Type B pancreatic cell (in vitro differentiated cells): ENCODE measurements around the gene DDX11. TPM values are rescaled to one million over a fixed set of nuclear protein-coding genes. Genes with fewer than 3 reads are reported as not detected.

Experiments used
- DNase-seq: peaks from one replicate; pipeline ENCODE4 v3.0.0; 2021; ENCODE audit warnings: mixed read lengths; ENCODE audit not compliant: unreplicated experiment; ENCODE audit errors: extremely low spot score
- H3K27ac Mint-ChIP-seq: 2 replicates; pipeline ENCODE4 v1.8.0; 2021; ENCODE audit warnings: mild to moderate bottlenecking, mixed read lengths
- H3K27me3 Mint-ChIP-seq: 2 replicates; pipeline ENCODE4 v1.8.0; 2021; ENCODE audit warnings: mixed read lengths
- H3K36me3 Mint-ChIP-seq: 2 replicates; pipeline ENCODE4 v1.8.0; 2021; ENCODE audit warnings: mixed read lengths
- H3K4me1 Mint-ChIP-seq: one replicate; pipeline ENCODE4 v1.8.0; 2021; ENCODE audit warnings: mixed read lengths; ENCODE audit not compliant: unreplicated experiment
- H3K4me3 Mint-ChIP-seq: 2 replicates; pipeline ENCODE4 v1.8.0; 2021; ENCODE audit warnings: mild to moderate bottlenecking, mixed read lengths
- H3K9me3 Mint-ChIP-seq: 2 replicates; pipeline ENCODE4 v1.8.0; 2021; ENCODE audit warnings: mixed read lengths
- total RNA-seq: library from RNA; stranded (reverse); gene quantifications from 2 replicates; pipeline ENCODE4 v1.2.1, GENCODE V29; 2021; ENCODE audit warnings: low replicate concordance
- TF ChIP-seq, protein P1 (sequence below): fragments of 200-600 bp; sonication (generic); conservative IDR thresholded peaks from 2 replicates; pipeline ENCODE4 v1.5.0; 2021; ENCODE audit warnings: antibody characterized with exemption, mild to moderate bottlenecking

The DDX11 gene
- total RNA-seq, 1 donor from 2014 or later = 144 TPM

GRCh38 chr12:31033146-31033545, 40.5 kb upstream of the DDX11 start:
- H3K27me3 Mint-ChIP-seq = peaks cover 45% of the 10 kb centered on the region
- no peak overlapping the region for H3K27ac Mint-ChIP-seq
- no peak for DNase-seq
- TF ChIP-seq, protein P1, sequence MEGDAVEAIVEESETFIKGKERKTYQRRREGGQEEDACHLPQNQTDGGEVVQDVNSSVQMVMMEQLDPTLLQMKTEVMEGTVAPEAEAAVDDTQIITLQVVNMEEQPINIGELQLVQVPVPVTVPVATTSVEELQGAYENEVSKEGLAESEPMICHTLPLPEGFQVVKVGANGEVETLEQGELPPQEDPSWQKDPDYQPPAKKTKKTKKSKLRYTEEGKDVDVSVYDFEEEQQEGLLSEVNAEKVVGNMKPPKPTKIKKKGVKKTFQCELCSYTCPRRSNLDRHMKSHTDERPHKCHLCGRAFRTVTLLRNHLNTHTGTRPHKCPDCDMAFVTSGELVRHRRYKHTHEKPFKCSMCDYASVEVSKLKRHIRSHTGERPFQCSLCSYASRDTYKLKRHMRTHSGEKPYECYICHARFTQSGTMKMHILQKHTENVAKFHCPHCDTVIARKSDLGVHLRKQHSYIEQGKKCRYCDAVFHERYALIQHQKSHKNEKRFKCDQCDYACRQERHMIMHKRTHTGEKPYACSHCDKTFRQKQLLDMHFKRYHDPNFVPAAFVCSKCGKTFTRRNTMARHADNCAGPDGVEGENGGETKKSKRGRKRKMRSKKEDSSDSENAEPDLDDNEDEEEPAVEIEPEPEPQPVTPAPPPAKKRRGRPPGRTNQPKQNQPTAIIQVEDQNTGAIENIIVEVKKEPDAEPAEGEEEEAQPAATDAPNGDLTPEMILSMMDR = no peak
- H3K4me1 Mint-ChIP-seq = no peaks in the 10 kb centered on the region
- no peak overlapping the region for H3K4me3 Mint-ChIP-seq
- no peaks in the 10 kb centered on the region for H3K36me3 Mint-ChIP-seq
- H3K9me3 Mint-ChIP-seq = no peaks in the 10 kb centered on the region

- Mint-ChIP-seq H3K36me3 (no peaks in the 10 kb centered on the region), H3K4me3 (no peak overlapping the region), H3K27ac (no peak overlapping the region), H3K4me1 (no peaks in the 10 kb centered on the region), H3K9me3 (no peaks in the 10 kb centered on the region), H3K27me3 (peaks cover 48% of the 10 kb centered on the region)
- DNase-seq = no peak
- TF ChIP-seq, protein P1 = no peak
Observed at GRCh38 chr12:31033681-31034080, 40.0 kb upstream of the DDX11 start.

DNA sequence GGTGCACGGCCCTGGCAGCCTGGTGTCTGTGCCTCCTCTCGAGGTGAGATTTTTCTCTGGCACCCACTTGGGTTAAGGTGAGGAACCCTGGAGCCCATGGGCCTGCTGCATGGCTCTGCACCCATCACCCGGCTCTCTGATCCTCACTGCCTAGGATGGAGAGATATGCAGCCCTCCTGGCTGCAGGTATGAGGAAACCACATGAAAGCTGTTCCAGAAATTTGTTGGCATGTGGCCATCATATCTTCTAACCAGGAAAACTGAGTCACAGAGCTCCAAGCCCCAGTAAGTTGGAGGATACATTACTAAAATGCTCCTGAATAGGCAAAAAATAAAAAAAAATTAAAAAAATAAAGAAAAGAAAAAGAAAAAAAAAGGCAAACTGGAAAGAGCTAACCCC, 39.3 kb upstream of the DDX11 start:
- Mint-ChIP-seq H3K4me3 (no peak overlapping the region), H3K4me1 (no peaks in the 10 kb centered on the region), H3K9me3 (no peaks in the 10 kb centered on the region), H3K36me3 (peaks cover 5% of the 10 kb centered on the region), H3K27ac (no peak overlapping the region), H3K27me3 (peaks cover 47% of the 10 kb centered on the region)
- TF ChIP-seq, protein P1 = no peak
- no peak for DNase-seq

DNA sequence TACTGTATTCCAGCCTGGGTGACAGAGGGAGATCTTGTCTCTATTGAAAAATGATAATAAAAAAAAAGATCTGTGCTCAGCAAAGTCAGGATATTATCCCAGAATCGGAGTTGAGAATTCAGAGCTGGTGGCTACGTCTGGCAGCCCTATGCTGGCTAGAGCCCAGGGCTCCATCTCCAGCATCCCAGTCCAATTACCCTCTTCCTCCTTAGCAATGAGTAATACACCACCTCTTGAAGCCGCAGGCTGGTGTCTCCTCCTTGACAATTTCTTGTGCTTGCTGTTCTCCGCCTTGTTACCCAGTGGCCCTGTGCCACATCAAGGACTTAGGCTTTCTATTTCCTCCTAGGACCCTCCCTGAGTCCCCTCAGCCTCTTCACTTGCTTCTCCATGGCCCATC, 38.4 kb upstream of the DDX11 start:
- TF ChIP-seq, protein P1 = no peak

GRCh38 chr12:31035967-31036665, 37.5 kb upstream of the DDX11 start:
- Mint-ChIP-seq H3K27me3 (peaks cover 43% of the 10 kb centered on the region), H3K36me3 (peaks cover 5% of the 10 kb centered on the region), H3K4me1 (no peaks in the 10 kb centered on the region), H3K9me3 (no peaks in the 10 kb centered on the region), H3K27ac (no peak overlapping the region), H3K4me3 (no peak overlapping the region)
- TF ChIP-seq, protein P1 = no peak
- no peak for DNase-seq

More for the DNA sequence above, 38.4 kb upstream of the DDX11 start:
- H3K4me3 Mint-ChIP-seq = no peak overlapping the region
- no peaks in the 10 kb centered on the region for H3K4me1 Mint-ChIP-seq
- no peak for DNase-seq
- H3K27me3 Mint-ChIP-seq = peaks cover 49% of the 10 kb centered on the region
- H3K9me3 Mint-ChIP-seq = no peaks in the 10 kb centered on the region
- no peak overlapping the region for H3K27ac Mint-ChIP-seq
- H3K36me3 Mint-ChIP-seq = peaks cover 5% of the 10 kb centered on the region

- Mint-ChIP-seq H3K9me3 (no peaks in the 10 kb centered on the region), H3K4me3 (no peak overlapping the region), H3K4me1 (no peaks in the 10 kb centered on the region), H3K27me3 (peaks cover 38% of the 10 kb centered on the region), H3K27ac (no peak overlapping the region), H3K36me3 (peaks cover 5% of the 10 kb centered on the region)
- no peak for DNase-seq
- TF ChIP-seq, protein P1 = no peak
Observed at GRCh38 chr12:31037028-31037427, 36.6 kb upstream of the DDX11 start.
